Liver (tissue), 9 donors: ENCODE measurements around the gene SLC5A9. TPM values are rescaled to one million over a fixed set of nuclear protein-coding genes. Genes with fewer than 3 reads are reported as not detected.

ENCODE experiments used
- DNase-seq: peaks from one replicate; pipeline ENCODE4 v3.0.0-alpha.2; 2017; ENCODE audit warnings: low spot score
- H3K27ac ChIP-seq, 2 donors: one replicate each; pipeline ENCODE4 v1.7.0; 2013; ENCODE audit warnings: inconsistent platforms in 2 of 2, low read length in 2 of 2, control low read depth in 1 of 2, low read depth in 1 of 2, mild to moderate bottlenecking in 1 of 2
- H3K27me3 ChIP-seq, 4 donors: one replicate each; pipeline versions ENCODE4 v1.6.1 to v1.7.0; 2013; ENCODE audit warnings: low read length in 3 of 4, inconsistent platforms in 1 of 4, mild to moderate bottlenecking in 1 of 4, moderate library complexity in 1 of 4; ENCODE audit not compliant: control insufficient read depth in 4 of 4, insufficient read depth in 4 of 4
- H3K36me3 ChIP-seq, 4 donors: one replicate each; pipeline versions ENCODE4 v1.6.1 to v1.7.0; 2013; ENCODE audit warnings: low read length in 3 of 4, mild to moderate bottlenecking in 3 of 4, low read depth in 1 of 4, moderate library complexity in 1 of 4; ENCODE audit not compliant: control insufficient read depth in 4 of 4, insufficient read depth in 3 of 4
- H3K4me1 ChIP-seq, 4 donors: one replicate each; pipeline versions ENCODE4 v1.6.1 to v1.7.0; 2013; ENCODE audit warnings: low read length in 3 of 4, mild to moderate bottlenecking in 3 of 4, moderate library complexity in 1 of 4; ENCODE audit not compliant: control insufficient read depth in 4 of 4, insufficient read depth in 4 of 4
- H3K4me3 ChIP-seq, 3 donors: one replicate each; pipeline versions ENCODE4 v1.6.1 to v1.7.0; 2013; ENCODE audit warnings: low read length in 3 of 3, control low read depth in 1 of 3, low read depth in 1 of 3, mild to moderate bottlenecking in 1 of 3
- H3K9ac ChIP-seq, 2 donors: one replicate each; pipeline ENCODE4 v1.7.0; 2013; ENCODE audit warnings: low read length in 2 of 2, mild to moderate bottlenecking in 2 of 2, moderate library complexity in 2 of 2, control low read depth in 1 of 2, low read depth in 1 of 2
- H3K9me3 ChIP-seq, 4 donors: one replicate each; pipeline versions ENCODE4 v1.6.1 to v1.7.0; 2013; ENCODE audit warnings: low read length in 3 of 4; ENCODE audit not compliant: control insufficient read depth in 4 of 4
- CTCF ChIP-seq: fragments of 150-350 bp; IDR thresholded peaks from 2 replicates; pipeline ENCODE4 v1.5.1; 2017; ENCODE audit warnings: improper control_type of control experiment, low read depth, low read length; ENCODE audit not compliant: missing input control
- EGR1 ChIP-seq, 2 donors: IDR thresholded peaks; 2 replicates each; pipeline ENCODE4 v1.6.1; 2016 to 2018; ENCODE audit warnings: antibody characterized with exemption in 2 of 2, low read depth in 2 of 2
- FOXA1 ChIP-seq: IDR thresholded peaks from 2 replicates; pipeline ENCODE4 v1.6.1; 2016; ENCODE audit warnings: antibody characterized with exemption
- FOXA2 ChIP-seq: IDR thresholded peaks from 2 replicates; pipeline ENCODE4 v1.6.1; 2016; ENCODE audit warnings: antibody characterized with exemption
- HNF4A ChIP-seq, 2 donors: conservative IDR thresholded peaks; 2 replicates each; pipeline ENCODE4 v1.6.1; 2016; ENCODE audit warnings: antibody characterized with exemption in 2 of 2, mild to moderate bottlenecking in 2 of 2
- JUND ChIP-seq, 2 donors: IDR thresholded peaks; 2 replicates each; pipeline ENCODE4 v1.6.1; 2016; ENCODE audit warnings: antibody characterized with exemption in 2 of 2
- NR2F2 ChIP-seq: IDR thresholded peaks from 2 replicates; pipeline ENCODE4 v1.6.1; 2016; ENCODE audit warnings: antibody characterized with exemption
- RAD21 ChIP-seq, 2 donors: IDR thresholded peaks; 2 replicates each; pipeline ENCODE4 v1.6.1; 2016; ENCODE audit warnings: antibody characterized with exemption in 2 of 2, mild to moderate bottlenecking in 2 of 2
- REST ChIP-seq: IDR thresholded peaks from 2 replicates; pipeline ENCODE4 v1.6.1; 2016; ENCODE audit warnings: antibody characterized with exemption, mild to moderate bottlenecking
- RXRA ChIP-seq, 2 donors: IDR thresholded peaks; 2 replicates each; pipeline ENCODE4 v1.6.1; 2017 to 2018; ENCODE audit warnings: antibody characterized with exemption in 2 of 2, mild to moderate bottlenecking in 1 of 2
- YY1 ChIP-seq: IDR thresholded peaks from 2 replicates; pipeline ENCODE4 v1.6.1; 2016; ENCODE audit warnings: antibody characterized with exemption, mild to moderate bottlenecking
- ZBTB33 ChIP-seq: IDR thresholded peaks from 2 replicates; pipeline ENCODE4 v1.6.1; 2016; ENCODE audit warnings: antibody characterized with exemption
- WGBS: extraction: QIAGEN DNeasy Blood & Tissue Kit; methylation state at CpG from one replicate; pipeline ENCODE4 v1.1.7; 2013; 5-methylcytosine and 5-hydroxymethylcytosine counted together
- polyA plus RNA-seq, 2 donors: library from polyadenylated mRNA; stranded (reverse) in 1 of 2; unstranded in 1 of 2; fragments of 200-250 nt in 1 of 2; fragments of >200 nt in 1 of 2; fragmentation: Nextera tagmentation in 1 of 2; extraction: Ambion mirVana in 1 of 2; gene quantifications; one replicate each; pipeline versions ENCODE4 v1.2.1 to v1.2.3, GENCODE V29; 2013 to 2015
- total RNA-seq, 2 donors: library from RNA; depleted of rRNA; stranded (reverse); fragments of >200 nt; gene quantifications; one replicate each; pipeline ENCODE4 v1.2.3, GENCODE V29; 2014
- donor health status: healthy.
- donor health status: healthy.
- donor health status: healthy.
- donor health status: healthy.
- donor health status: healthy.

Gene SLC5A9
- total and polyA plus RNA-seq, 4 donors, result 0.78 to 6.5 (median 6.0) TPM

GRCh38 chr1:48175116-48175515 is 47.4 kb upstream of the SLC5A9 start:
- Histone ChIP-seq H3K9ac (no peak overlapping the region), H3K36me3 (no peaks in the 10 kb centered on the region), H3K4me3 (no peak overlapping the region), H3K27ac (no peak overlapping the region), H3K4me1 (no peaks in the 10 kb centered on the region), H3K9me3 (no peaks in the 10 kb centered on the region), H3K27me3 (no peaks in the 10 kb centered on the region)
- TF ChIP-seq RXRA (IDR thresholded peaks at IDR 0.05), result no peak
- no peak for TF ChIP-seq RAD21 (IDR thresholded peaks at IDR 0.05)
- TF ChIP-seq ZBTB33, result no peak
- no peak for TF ChIP-seq FOXA2
- TF ChIP-seq HNF4A (conservative IDR thresholded peaks at IDR 0.05), result no peak
- DNase-seq, result no peak

GRCh38 chr1:48177257-48177656 is 45.3 kb upstream of the SLC5A9 start:
- 59% methylated on average over 4 of the region's 4 CpGs for WGBS
- DNase-seq, result no peak
- H3K9ac ChIP-seq, result no peak overlapping the region
- H3K36me3 ChIP-seq, result no peaks in the 10 kb centered on the region
- H3K4me3 ChIP-seq, result no peak overlapping the region
- no peaks in the 10 kb centered on the region for H3K4me1 ChIP-seq
- no peak overlapping the region for H3K27ac ChIP-seq
- TF ChIP-seq FOXA2, result no peak
- TF ChIP-seq NR2F2, result peak; percentile 40
- TF ChIP-seq FOXA1, result no peak
- TF ChIP-seq JUND (IDR thresholded peaks at IDR 0.05), result no peak
- no peak for TF ChIP-seq EGR1 (IDR thresholded peaks at IDR 0.05; ENCODE audit: low read depth in 2 of 2)
- H3K27me3 ChIP-seq, result no peaks in the 10 kb centered on the region
- H3K9me3 ChIP-seq, result no peaks in the 10 kb centered on the region

- Histone ChIP-seq H3K9me3 (no peaks in the 10 kb centered on the region), H3K4me1 (no peaks in the 10 kb centered on the region), H3K4me3 (no peak overlapping the region), H3K36me3 (no peaks in the 10 kb centered on the region), H3K9ac (no peak overlapping the region), H3K27ac (no peak overlapping the region), H3K27me3 (no peaks in the 10 kb centered on the region)
- no peak for TF ChIP-seq CTCF
- no peak for TF ChIP-seq YY1
- TF ChIP-seq EGR1 (IDR thresholded peaks at IDR 0.05; ENCODE audit: low read depth in 2 of 2), result no peak
- TF ChIP-seq REST, result no peak
- no peak for TF ChIP-seq NR2F2
- no peak for TF ChIP-seq RAD21 (IDR thresholded peaks at IDR 0.05)
- TF ChIP-seq FOXA1, result no peak
- TF ChIP-seq JUND (IDR thresholded peaks at IDR 0.05), result no peak
- 94% methylated on average over 5 of the region's 5 CpGs for WGBS
- DNase-seq, result no peak
These were observed 40.7 kb upstream of the SLC5A9 start for GRCh38 chr1:48181669-48182367.
